ENCODE data around the gene TOX2. TPM values are rescaled to one million over a fixed set of nuclear protein-coding genes. Genes with fewer than 3 reads are reported as not detected.
A peak's percentile ranks its signal among the peaks of the same experiment; 100 is the strongest.

The TOX2 gene
- total RNA-seq, 2 experiments from 2014 or later = 3.3 to 3.9 TPM

DNA sequence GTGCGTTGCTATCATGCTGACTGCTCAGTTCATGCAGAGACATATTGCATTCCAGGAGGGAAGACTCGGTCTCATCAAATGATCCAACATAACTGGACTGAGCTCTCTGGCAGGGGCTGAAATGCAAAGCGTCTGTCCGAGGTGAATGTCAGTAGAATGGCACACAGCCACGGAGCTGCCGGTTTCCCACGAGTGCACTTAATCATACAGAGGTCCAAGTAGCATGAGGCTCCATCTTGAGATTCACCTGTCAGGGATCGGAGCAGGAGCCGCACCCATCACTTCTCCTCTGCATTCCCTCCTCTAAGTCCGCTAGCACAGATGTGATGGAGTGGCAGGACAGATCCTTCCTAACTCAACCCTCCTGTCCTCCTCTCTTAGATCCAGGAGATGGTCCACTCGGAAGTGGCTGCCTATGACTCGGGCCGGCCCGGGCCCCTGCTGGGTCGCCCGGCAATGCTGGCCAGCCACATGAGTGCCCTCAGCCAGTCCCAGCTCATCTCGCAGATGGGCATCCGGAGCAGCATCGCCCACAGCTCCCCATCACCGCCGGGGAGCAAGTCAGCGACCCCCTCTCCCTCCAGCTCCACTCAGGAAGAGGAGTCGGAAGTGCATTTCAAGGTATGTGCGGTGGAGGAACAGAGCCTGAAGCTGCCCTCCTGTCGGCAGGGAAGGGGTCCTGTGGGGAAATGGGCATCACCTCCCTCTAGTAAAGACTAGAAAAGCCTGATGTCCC lies 136.4 kb downstream of the TOX2 start:
- intact Hi-C loops (cut with DNase I, micrococcal nuclease) = no loop called here
- Histone ChIP-seq H3K27me3 (ENCODE audit: control insufficient read depth in 1 of 2, insufficient read depth in 2 of 2, low read length in 2 of 2) (no peaks in the 10 kb centered on the region), H3K4me3 (ENCODE audit: low read length) (no peak overlapping the region), H3K36me3 (ENCODE audit: insufficient read depth, low read length) (no peaks in the 10 kb centered on the region), H3K27ac (ENCODE audit: low read depth in 1 of 2, low read length in 2 of 2) (no peak overlapping the region), H3K4me1 (ENCODE audit: insufficient read depth, low read length) (peaks cover 3% of the 10 kb centered on the region), H3K9me3 (ENCODE audit: control insufficient read depth in 1 of 2, insufficient read depth in 1 of 2, low read length in 2 of 2) (peaks cover 0 to 3% of the 10 kb centered on the region in 2 experiments)
- no peaks in the 10 kb centered on the region for H3K9me3 Mint-ChIP-seq
- H3K4me1 Mint-ChIP-seq (ENCODE audit: low read depth) = peaks cover 12% of the 10 kb centered on the region
- no peak overlapping the region for H3K27ac Mint-ChIP-seq
- no peaks in the 10 kb centered on the region for H3K36me3 Mint-ChIP-seq (ENCODE audit: low read depth)
- TF ChIP-seq, protein P1, sequence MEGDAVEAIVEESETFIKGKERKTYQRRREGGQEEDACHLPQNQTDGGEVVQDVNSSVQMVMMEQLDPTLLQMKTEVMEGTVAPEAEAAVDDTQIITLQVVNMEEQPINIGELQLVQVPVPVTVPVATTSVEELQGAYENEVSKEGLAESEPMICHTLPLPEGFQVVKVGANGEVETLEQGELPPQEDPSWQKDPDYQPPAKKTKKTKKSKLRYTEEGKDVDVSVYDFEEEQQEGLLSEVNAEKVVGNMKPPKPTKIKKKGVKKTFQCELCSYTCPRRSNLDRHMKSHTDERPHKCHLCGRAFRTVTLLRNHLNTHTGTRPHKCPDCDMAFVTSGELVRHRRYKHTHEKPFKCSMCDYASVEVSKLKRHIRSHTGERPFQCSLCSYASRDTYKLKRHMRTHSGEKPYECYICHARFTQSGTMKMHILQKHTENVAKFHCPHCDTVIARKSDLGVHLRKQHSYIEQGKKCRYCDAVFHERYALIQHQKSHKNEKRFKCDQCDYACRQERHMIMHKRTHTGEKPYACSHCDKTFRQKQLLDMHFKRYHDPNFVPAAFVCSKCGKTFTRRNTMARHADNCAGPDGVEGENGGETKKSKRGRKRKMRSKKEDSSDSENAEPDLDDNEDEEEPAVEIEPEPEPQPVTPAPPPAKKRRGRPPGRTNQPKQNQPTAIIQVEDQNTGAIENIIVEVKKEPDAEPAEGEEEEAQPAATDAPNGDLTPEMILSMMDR (IDR thresholded peaks at IDR 0.05) = no peak
- DNase-seq = peak in 1 of 14 experiments; percentile 4
- ChIA-PET CTCF (no interaction called here), POLR2A (no interaction called here)
- ATAC-seq (ENCODE audit: poor library complexity) = no peak
- no peak overlapping the region for H3K4me3 Mint-ChIP-seq
- no peaks in the 10 kb centered on the region for H3K27me3 Mint-ChIP-seq

DNA sequence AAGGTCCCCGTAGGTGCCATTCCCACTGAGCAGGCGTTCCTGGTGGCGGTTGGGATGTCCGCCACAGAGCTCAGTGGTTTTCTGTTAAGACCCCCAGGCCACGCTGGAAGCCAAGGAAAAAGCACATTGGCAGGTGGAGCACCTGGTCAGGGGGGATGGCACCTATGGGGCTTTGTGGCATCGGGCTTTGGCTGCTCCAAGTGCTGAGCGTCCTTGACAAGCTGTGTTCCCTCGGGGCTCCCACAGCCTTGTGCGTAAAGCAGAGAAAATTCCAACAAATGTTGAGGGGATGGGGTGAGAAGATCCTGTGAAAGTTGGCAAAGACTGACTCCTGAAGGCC lies 137.0 kb downstream of the TOX2 start:
- H3K27ac ChIP-seq (ENCODE audit: low read depth in 1 of 2, low read length in 2 of 2) = no peak overlapping the region
- no peaks in the 10 kb centered on the region for H3K27me3 ChIP-seq (ENCODE audit: control insufficient read depth in 1 of 2, insufficient read depth in 2 of 2, low read length in 2 of 2)
- no peaks in the 10 kb centered on the region for H3K36me3 Mint-ChIP-seq (ENCODE audit: low read depth)
- H3K27ac Mint-ChIP-seq = no peak overlapping the region
- no peak overlapping the region for H3K4me3 Mint-ChIP-seq
- H3K4me1 ChIP-seq (ENCODE audit: insufficient read depth, low read length) = peaks cover 6% of the 10 kb centered on the region
- intact Hi-C loops (cut with DNase I, micrococcal nuclease) = no loop called here
- no peaks in the 10 kb centered on the region for H3K9me3 Mint-ChIP-seq
- peaks cover 0 to 3% of the 10 kb centered on the region in 2 experiments for H3K9me3 ChIP-seq (ENCODE audit: control insufficient read depth in 1 of 2, insufficient read depth in 1 of 2, low read length in 2 of 2)
- no peaks in the 10 kb centered on the region for H3K36me3 ChIP-seq (ENCODE audit: insufficient read depth, low read length)
- peaks cover 16% of the 10 kb centered on the region for H3K4me1 Mint-ChIP-seq (ENCODE audit: low read depth)
- H3K27me3 Mint-ChIP-seq = no peaks in the 10 kb centered on the region
- ChIA-PET POLR2A (no interaction called here), CTCF (no interaction called here)
- TF ChIP-seq, protein P1 (IDR thresholded peaks at IDR 0.05) = no peak
- DNase-seq (no peak), ATAC-seq (ENCODE audit: poor library complexity) (no peak)
- H3K4me3 ChIP-seq (ENCODE audit: low read length) = no peak overlapping the region

- no peak overlapping the region for H3K4me3 Mint-ChIP-seq
- Histone ChIP-seq H3K36me3 (ENCODE audit: insufficient read depth, low read length) (no peaks in the 10 kb centered on the region), H3K27me3 (ENCODE audit: control insufficient read depth in 1 of 2, insufficient read depth in 2 of 2, low read length in 2 of 2) (no peaks in the 10 kb centered on the region), H3K27ac (ENCODE audit: low read depth in 1 of 2, low read length in 2 of 2) (no peak overlapping the region), H3K9me3 (ENCODE audit: control insufficient read depth in 1 of 2, insufficient read depth in 1 of 2, low read length in 2 of 2) (peaks cover 0 to 3% of the 10 kb centered on the region in 2 experiments), H3K4me3 (ENCODE audit: low read length) (no peak overlapping the region), H3K4me1 (ENCODE audit: insufficient read depth, low read length) (peaks cover 6% of the 10 kb centered on the region)
- H3K4me1 Mint-ChIP-seq (ENCODE audit: low read depth) = peaks cover 16% of the 10 kb centered on the region
- ATAC-seq (ENCODE audit: poor library complexity) (no peak), DNase-seq (no peak)
- intact Hi-C loops (cut with DNase I, micrococcal nuclease) = no loop called here
- ChIA-PET POLR2A (no interaction called here), CTCF (no interaction called here)
- H3K27ac Mint-ChIP-seq = no peak overlapping the region
- no peaks in the 10 kb centered on the region for H3K27me3 Mint-ChIP-seq
- TF ChIP-seq, protein P1 (IDR thresholded peaks at IDR 0.05) = no peak
- H3K36me3 Mint-ChIP-seq (ENCODE audit: low read depth) = no peaks in the 10 kb centered on the region
- no peaks in the 10 kb centered on the region for H3K9me3 Mint-ChIP-seq
Measured at GRCh38 chr20:44052166-44052565, 137.5 kb downstream of the TOX2 start.
